Spleen (tissue), 11 donors: ENCODE measurements around the gene MAP3K6. TPM values are rescaled to one million over a fixed set of nuclear protein-coding genes. Genes with fewer than 3 reads are reported as not detected.

Experiments
- DNase-seq: peaks from one replicate; pipeline ENCODE4 v3.0.0-alpha.2; 2020
- H3K27ac ChIP-seq, 8 donors: fragments of 200-600 bp; sonication (generic) in 7 of 8; 1 replicate in 4 of 8; 2 replicates in 4 of 8; pipeline versions ENCODE4 v1.5.0 to v1.8.0; 2016 to 2021; ENCODE audit warnings: inconsistent platforms in 4 of 8, mild to moderate bottlenecking in 4 of 8, moderate library complexity in 1 of 8
- H3K27me3 ChIP-seq, 7 donors: fragments of 200-600 bp; sonication (generic) in 6 of 7; replicated peaks in 1 of 7; 1 replicate in 4 of 7; 2 replicates in 3 of 7; pipeline versions ENCODE4 v1.5.0 to v1.8.0; 2016 to 2021; ENCODE audit warnings: inconsistent platforms in 3 of 7, mild to moderate bottlenecking in 1 of 7
- H3K36me3 ChIP-seq, 6 donors: fragments of 200-600 bp; sonication (generic) in 5 of 6; 1 replicate in 4 of 6; 2 replicates in 2 of 6; pipeline versions ENCODE4 v1.5.0 to v1.8.0; 2016 to 2021; ENCODE audit warnings: inconsistent platforms in 2 of 6
- H3K4me1 ChIP-seq, 6 donors: fragments of 200-600 bp; sonication (generic) in 5 of 6; 1 replicate in 3 of 6; 2 replicates in 3 of 6; pipeline versions ENCODE4 v1.5.0 to v1.8.0; 2016 to 2021; ENCODE audit warnings: inconsistent platforms in 3 of 6
- H3K4me3 ChIP-seq, 8 donors: fragments of 200-600 bp; sonication (generic) in 7 of 8; 1 replicate in 4 of 8; 2 replicates in 4 of 8; pipeline versions ENCODE4 v1.5.0 to v1.8.0; 2016 to 2021; ENCODE audit warnings: inconsistent platforms in 4 of 8, mild to moderate bottlenecking in 4 of 8, moderate library complexity in 2 of 8
- H3K9me3 ChIP-seq, 8 donors: fragments of 200-600 bp; sonication (generic) in 7 of 8; 1 replicate in 4 of 8; 2 replicates in 4 of 8; pipeline versions ENCODE4 v1.5.0 to v1.8.0; 2016 to 2021; ENCODE audit warnings: inconsistent platforms in 4 of 8
- POLR2A ChIP-seq, 3 donors: fragments of 450-650 bp; IDR thresholded peaks; one replicate each; pipeline ENCODE4 v1.5.1; 2017; ENCODE audit warnings: antibody characterized with exemption in 3 of 3, mild to moderate bottlenecking in 1 of 3
- POLR2AphosphoS5 ChIP-seq, 3 donors: sonication (generic); formaldehyde crosslinking; IDR thresholded peaks; one replicate each; pipeline ENCODE4 v1.5.1; 2017; ENCODE audit warnings: antibody characterized with exemption in 3 of 3
- whole genome bisulfite sequencing, 5 donors: extraction: QIAGEN DNeasy Blood & Tissue Kit in 3 of 5; methylation state at CpG; one replicate each; pipeline versions ENCODE4 v1.1.5 to v1.1.7; 2013 to 2018; 5-methylcytosine and 5-hydroxymethylcytosine counted together
- intact Hi-C: fragments of 100-400 bp; cut with DNase I; formaldehyde crosslinking; loops from one replicate; pipeline ENCODE4 v1.15.0; 2023; ENCODE audit warnings: low total_unique reads
- polyA plus RNA-seq, 3 donors: library from polyadenylated mRNA; stranded (reverse); fragments of 200-250 nt; gene quantifications; one replicate each; pipeline ENCODE4 v1.2.1, GENCODE V29; 2013
- total RNA-seq, 7 donors: library from RNA; depleted of rRNA in 3 of 7; stranded (reverse); fragments of >200 nt in 3 of 7; fragmentation: NEBNext Ultra II Directional in 4 of 7; extraction: Animal tissue kit (Norgen Biotek cat#: 25700) in 4 of 7; gene quantifications; one replicate each; pipeline versions ENCODE4 v1.1.0 to v1.2.1, GENCODE V29; 2016 to 2021
- TF ChIP-seq, protein P1 (sequence below), 11 experiments: fragments of 200-600 bp in 7 of 11; fragments of 450-650 bp in 4 of 11; sonication (generic) in 4 of 11; IDR thresholded peaks in 8 of 11; conservative IDR thresholded peaks in 3 of 11; 1 replicate in 7 of 11; 2 replicates in 4 of 11; pipeline versions ENCODE4 v1.4.0 to v1.8.0; 2016 to 2021; ENCODE audit warnings: antibody characterized with exemption in 11 of 11, inconsistent platforms in 4 of 11, mild to moderate bottlenecking in 1 of 11
- donor health status: healthy with polysubstance abuse.
- donor health status: DM: no; HTN: no; CAD: no; lungs with moderate emphysema.
- donor health status: DM: no; HTN: no; CAD: no.
- donor health status: Bipolar disorder and iron deficiency.
- donor health status: healthy.
- donor health status: DM: no; HTN: no; CAD: no.
- donor health status: DM: yes; HTN: yes; CAD: no.

Gene MAP3K6
- total and polyA plus RNA-seq, 10 donors = 20.3 to 55.0 (median 31.0) TPM

DNA sequence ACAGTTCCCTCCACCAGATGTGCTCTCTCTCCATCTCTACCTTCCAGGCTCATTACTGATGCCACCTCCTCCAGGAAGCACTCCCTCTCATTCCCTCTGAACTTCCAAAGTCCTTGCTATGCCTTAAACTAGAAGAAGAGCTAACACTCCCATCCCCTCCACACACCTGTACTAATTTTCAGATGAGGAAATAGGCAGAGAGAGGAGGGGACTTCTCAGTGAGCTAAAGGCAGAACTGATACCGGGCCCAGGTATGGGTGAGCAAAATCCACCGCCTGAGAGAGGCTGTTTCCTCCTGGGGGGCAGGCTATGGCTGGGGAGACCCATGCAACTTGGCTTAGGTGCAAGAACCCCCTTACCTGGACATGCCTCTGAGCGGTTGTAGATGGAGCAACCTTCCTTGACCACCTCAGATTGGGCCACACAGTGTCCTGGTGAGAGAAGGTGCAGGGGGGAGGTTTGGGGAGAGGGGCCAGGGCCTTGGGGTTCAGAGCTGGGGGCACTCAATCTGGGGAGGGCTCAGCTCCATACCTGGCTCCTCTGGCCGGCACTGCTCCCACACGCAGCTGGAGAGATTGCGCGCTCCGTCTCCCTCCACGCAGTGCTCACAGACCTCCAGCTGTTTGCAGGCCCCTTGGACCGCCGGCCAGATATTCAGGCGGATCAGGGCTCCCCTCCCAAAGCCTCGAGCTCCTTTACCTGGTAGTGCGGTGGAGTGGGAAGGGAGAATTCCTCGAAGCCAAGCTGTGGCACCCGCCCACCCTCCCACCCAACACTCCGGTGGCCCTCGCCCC is 15.4 kb upstream of the MAP3K6 start:
- no peaks in the 10 kb centered on the region for H3K9me3 ChIP-seq
- intact Hi-C loops = no loop called here
- WGBS, 5 donors = 80 to 91% (median 85%) methylated on average over 9 to 18 of the region's 18 CpGs
- no peak for DNase-seq
- no peak overlapping the region for H3K27ac ChIP-seq
- H3K4me1 ChIP-seq = peaks cover 0 to 26% (median 6%) of the 10 kb centered on the region in 6 donors
- H3K4me3 ChIP-seq = no peak overlapping the region
- TF ChIP-seq, protein P1, sequence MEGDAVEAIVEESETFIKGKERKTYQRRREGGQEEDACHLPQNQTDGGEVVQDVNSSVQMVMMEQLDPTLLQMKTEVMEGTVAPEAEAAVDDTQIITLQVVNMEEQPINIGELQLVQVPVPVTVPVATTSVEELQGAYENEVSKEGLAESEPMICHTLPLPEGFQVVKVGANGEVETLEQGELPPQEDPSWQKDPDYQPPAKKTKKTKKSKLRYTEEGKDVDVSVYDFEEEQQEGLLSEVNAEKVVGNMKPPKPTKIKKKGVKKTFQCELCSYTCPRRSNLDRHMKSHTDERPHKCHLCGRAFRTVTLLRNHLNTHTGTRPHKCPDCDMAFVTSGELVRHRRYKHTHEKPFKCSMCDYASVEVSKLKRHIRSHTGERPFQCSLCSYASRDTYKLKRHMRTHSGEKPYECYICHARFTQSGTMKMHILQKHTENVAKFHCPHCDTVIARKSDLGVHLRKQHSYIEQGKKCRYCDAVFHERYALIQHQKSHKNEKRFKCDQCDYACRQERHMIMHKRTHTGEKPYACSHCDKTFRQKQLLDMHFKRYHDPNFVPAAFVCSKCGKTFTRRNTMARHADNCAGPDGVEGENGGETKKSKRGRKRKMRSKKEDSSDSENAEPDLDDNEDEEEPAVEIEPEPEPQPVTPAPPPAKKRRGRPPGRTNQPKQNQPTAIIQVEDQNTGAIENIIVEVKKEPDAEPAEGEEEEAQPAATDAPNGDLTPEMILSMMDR (IDR thresholded peaks at IDR 0.05 in 8 of 11, conservative IDR thresholded peaks at IDR 0.05 in 3 of 11) = no peak
- no peak for TF ChIP-seq POLR2AphosphoS5 (IDR thresholded peaks at IDR 0.05)
- TF ChIP-seq POLR2A (IDR thresholded peaks at IDR 0.05) = no peak
- no peaks in the 10 kb centered on the region for H3K36me3 ChIP-seq
- peaks cover 0 to 10% (median 0%) of the 10 kb centered on the region in 7 donors for H3K27me3 ChIP-seq

DNA sequence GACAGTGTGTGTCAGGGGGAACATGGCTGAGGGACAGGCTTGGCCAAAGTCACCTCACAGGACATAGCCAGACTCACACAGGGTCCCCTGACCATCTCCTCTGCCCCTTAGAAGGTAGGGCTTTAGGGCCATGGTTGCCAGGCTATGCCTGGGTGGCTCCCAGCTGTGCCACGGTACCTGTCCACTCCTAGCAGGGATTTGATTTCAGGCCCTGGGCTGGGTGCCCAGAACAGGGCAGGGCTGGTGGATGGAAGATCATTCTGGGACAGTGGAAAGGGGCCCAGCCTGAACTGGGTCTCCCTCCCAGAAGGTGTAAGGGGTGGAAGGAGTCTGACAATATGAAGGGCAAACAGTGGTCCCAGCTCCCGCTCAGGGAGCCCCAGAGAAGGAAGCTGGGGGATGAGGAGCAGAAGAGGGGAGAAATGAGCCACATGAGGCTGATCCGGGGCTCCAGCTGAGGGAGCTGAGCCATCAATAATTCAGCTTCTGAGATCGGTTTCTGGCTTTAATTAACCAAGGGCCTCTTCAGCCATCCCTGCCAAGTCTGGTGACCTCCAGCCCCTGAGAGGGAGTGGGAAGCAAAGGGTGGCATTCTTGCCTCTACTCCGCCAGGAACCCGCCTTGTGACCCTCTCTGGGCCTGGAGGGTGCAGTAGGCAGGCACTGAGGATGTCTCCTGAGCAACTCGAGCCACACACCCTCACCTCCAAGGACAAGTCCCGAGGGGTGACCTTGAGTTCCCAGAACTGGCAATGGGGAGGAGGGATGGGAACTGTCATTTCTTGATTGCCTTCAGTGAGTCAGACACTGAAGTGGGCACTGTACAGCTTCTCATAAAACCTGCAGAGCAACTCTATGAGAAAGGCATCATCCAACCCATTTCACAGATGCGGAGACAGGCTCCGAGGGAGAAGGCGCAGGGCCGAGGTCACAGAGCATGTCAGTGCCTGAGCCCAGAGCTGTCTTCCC is 14.3 kb upstream of the MAP3K6 start:
- WGBS, 5 donors = 70 to 85% (median 79%) methylated on average over 10 to 12 of the region's 12 CpGs
- DNase-seq = no peak
- intact Hi-C loops = no loop called here
- Histone ChIP-seq H3K36me3 (no peaks in the 10 kb centered on the region), H3K27me3 (peaks cover 0 to 10% (median 0%) of the 10 kb centered on the region in 7 donors), H3K4me1 (peaks cover 0 to 30% (median 6%) of the 10 kb centered on the region in 6 donors), H3K9me3 (no peaks in the 10 kb centered on the region), H3K27ac (no peak overlapping the region), H3K4me3 (no peak overlapping the region)
- TF ChIP-seq, protein P1 (IDR thresholded peaks at IDR 0.05 in 8 of 11, conservative IDR thresholded peaks at IDR 0.05 in 3 of 11) = no peak
- no peak for TF ChIP-seq POLR2A (IDR thresholded peaks at IDR 0.05)
- no peak for TF ChIP-seq POLR2AphosphoS5 (IDR thresholded peaks at IDR 0.05)

DNA sequence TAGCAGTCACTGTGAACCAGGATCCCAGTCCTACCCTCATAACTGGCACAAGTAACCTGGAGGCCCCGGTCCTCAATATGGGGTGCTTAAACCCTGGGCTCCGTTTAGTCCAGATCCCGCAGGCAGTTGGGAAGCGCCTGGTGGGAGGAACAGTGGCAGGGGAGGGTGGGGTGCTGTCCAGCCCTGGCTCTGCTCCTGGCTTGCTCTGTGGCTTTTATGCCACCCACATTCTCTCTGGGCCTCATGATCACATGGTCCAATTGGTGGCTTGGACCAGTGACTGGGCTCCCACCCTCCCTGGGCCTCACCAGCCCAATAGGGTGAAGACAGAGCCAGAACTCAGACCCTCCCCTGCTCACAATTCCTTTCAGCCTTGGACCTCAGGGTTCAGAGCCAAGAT is 13.5 kb upstream of the MAP3K6 start:
- TF ChIP-seq, protein P1 (IDR thresholded peaks at IDR 0.05 in 8 of 11, conservative IDR thresholded peaks at IDR 0.05 in 3 of 11) = no peak
- TF ChIP-seq POLR2A (IDR thresholded peaks at IDR 0.05) (no peak), POLR2AphosphoS5 (IDR thresholded peaks at IDR 0.05) (no peak)
- Histone ChIP-seq H3K27ac (no peak overlapping the region), H3K9me3 (no peaks in the 10 kb centered on the region), H3K4me1 (peaks cover 0 to 32% (median 6%) of the 10 kb centered on the region in 6 donors), H3K36me3 (no peaks in the 10 kb centered on the region), H3K27me3 (peaks cover 0 to 10% (median 0%) of the 10 kb centered on the region in 7 donors), H3K4me3 (no peak overlapping the region)
- intact Hi-C loops = no loop called here
- 84 to 94% (median 94%) methylated on average over 4 of the region's 4 CpGs for WGBS, 5 donors
- no peak for DNase-seq
